Stimulated activated naive CD8-positive, alpha-beta T cell treated with anti-CD3 and anti-CD28 coated beads, Interleukin-15, amount 100 ng/mL, for 72 hours (primary cell): ENCODE measurements around the gene ZBTB24.

ENCODE experiments used
- ATAC-seq: fragments of 150-1000 bp; cut with Tn5 transposase; 2 replicates; pipeline ENCODE4 v1.10.0; 2021; ENCODE audit warnings: mild to moderate bottlenecking, moderate library complexity
- DNase-seq, 2 donors: peaks; one replicate each; pipeline ENCODE4 v3.0.0; 2021 to 2022
- H3K27ac Mint-ChIP-seq, 2 donors: one replicate each; pipeline ENCODE4 v1.8.0; 2022; ENCODE audit warnings: mild to moderate bottlenecking in 2 of 2, mixed read lengths in 2 of 2, moderate library complexity in 2 of 2
- H3K27me3 Mint-ChIP-seq: one replicate; pipeline ENCODE4 v1.8.0; 2022; ENCODE audit warnings: mixed read lengths
- H3K4me1 Mint-ChIP-seq: one replicate; pipeline ENCODE4 v1.8.0; 2022; ENCODE audit warnings: mild to moderate bottlenecking, mixed read lengths
- H3K4me3 Mint-ChIP-seq, 2 donors: one replicate each; pipeline ENCODE4 v1.8.0; 2022; ENCODE audit warnings: mild to moderate bottlenecking in 2 of 2, mixed read lengths in 2 of 2, moderate library complexity in 1 of 2
- H3K9me3 Mint-ChIP-seq, 2 donors: one replicate each; pipeline ENCODE4 v1.8.0; 2022; ENCODE audit warnings: mixed read lengths in 2 of 2

The ZBTB24 gene

GRCh38 chr6:109436041-109436440 is 47.0 kb downstream of the ZBTB24 start:
- Mint-ChIP-seq H3K4me1 (peaks cover under 1% of the 10 kb centered on the region), H3K9me3 (no peaks in the 10 kb centered on the region), H3K27ac (no peak overlapping the region), H3K27me3 (no peaks in the 10 kb centered on the region), H3K4me3 (no peak overlapping the region)
- ATAC-seq (no peak), DNase-seq (no peak)

DNA sequence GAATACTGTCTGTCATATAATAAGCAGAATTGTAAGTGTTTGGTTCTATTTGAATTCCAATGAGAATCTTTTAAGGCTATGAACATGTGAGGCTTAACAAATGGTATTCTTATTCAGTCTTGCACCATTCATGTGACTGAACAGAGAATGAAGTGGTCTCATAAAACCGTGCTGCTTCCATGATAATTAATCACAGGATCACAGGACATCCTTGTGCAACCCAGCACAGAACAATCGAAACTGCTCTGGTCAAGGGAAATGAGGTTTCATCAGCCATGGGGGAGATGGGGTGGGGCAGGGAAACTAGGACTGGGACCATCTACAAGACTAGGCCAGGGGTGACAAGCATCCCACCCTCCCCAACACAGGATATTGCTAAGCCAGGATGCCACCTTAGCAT is 48.6 kb downstream of the ZBTB24 start:
- peaks cover under 1% of the 10 kb centered on the region for H3K27me3 Mint-ChIP-seq
- no peaks in the 10 kb centered on the region for H3K9me3 Mint-ChIP-seq
- ATAC-seq, result no peak
- no peaks in the 10 kb centered on the region for H3K4me1 Mint-ChIP-seq
- no peak overlapping the region for H3K27ac Mint-ChIP-seq
- no peak for DNase-seq
- H3K4me3 Mint-ChIP-seq, result no peak overlapping the region

DNA sequence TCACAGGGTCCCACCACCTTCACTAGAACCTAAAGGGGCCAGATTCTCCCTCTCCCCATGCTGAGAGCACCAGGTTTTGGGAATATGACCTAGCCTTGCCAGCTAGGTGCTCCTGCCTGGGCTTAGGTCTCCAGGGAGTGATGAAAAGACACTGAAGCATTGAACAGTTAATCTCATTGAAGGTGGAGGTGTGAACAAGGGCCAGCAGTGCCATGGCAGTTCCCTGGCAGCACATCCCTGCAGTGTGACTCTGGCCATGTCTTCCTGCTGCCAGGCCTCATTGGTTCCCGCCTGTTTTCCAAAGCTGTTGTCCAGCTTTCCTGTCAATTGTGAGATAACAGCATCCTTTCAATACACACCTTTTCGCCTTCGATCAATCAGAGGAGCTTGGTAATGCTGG is 53.5 kb downstream of the ZBTB24 start:
- peaks cover 8% of the 10 kb centered on the region for H3K27me3 Mint-ChIP-seq
- no peak overlapping the region for H3K4me3 Mint-ChIP-seq
- peaks cover 5% of the 10 kb centered on the region for H3K4me1 Mint-ChIP-seq
- no peaks in the 10 kb centered on the region for H3K9me3 Mint-ChIP-seq
- H3K27ac Mint-ChIP-seq, result peak overlapping the region in 1 of 2 donors; percentile 3
- ATAC-seq (no peak), DNase-seq (no peak)

GRCh38 chr6:109428889-109429477 is 54.0 kb downstream of the ZBTB24 start:
- Mint-ChIP-seq H3K27ac (no peak overlapping the region), H3K4me1 (peaks cover 5% of the 10 kb centered on the region), H3K4me3 (no peak overlapping the region), H3K27me3 (peaks cover 8% of the 10 kb centered on the region), H3K9me3 (no peaks in the 10 kb centered on the region)
- no peak for DNase-seq
- ATAC-seq, result no peak

- ATAC-seq, result no peak
- Mint-ChIP-seq H3K4me3 (no peak overlapping the region), H3K27ac (peak overlapping the region in 1 of 2 donors; percentile 6)
These were observed 58.1 kb downstream of the ZBTB24 start for GRCh38 chr6:109424946-109425345.

DNA sequence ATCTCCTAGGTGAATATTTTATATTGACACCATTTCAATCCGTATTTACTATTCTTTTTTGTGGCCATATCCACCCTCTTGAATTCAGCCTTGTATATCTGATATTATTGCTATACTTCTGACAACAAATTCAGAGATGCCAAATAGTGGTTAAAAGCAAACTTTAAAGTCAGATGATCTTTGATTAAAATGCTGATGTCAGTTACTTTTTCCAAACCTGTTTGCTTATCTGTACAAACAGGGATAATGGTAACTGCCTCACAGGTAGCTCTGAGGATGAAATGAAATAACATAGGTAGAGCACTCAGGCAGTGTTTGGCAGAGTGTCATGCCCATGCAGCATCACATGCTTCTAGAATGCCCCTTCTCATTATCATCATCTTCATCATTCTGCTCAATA is 61.8 kb downstream of the ZBTB24 start:
- Mint-ChIP-seq H3K4me1 (peaks cover 5% of the 10 kb centered on the region), H3K9me3 (no peaks in the 10 kb centered on the region), H3K27ac (no peak overlapping the region), H3K4me3 (no peak overlapping the region), H3K27me3 (no peaks in the 10 kb centered on the region)
- no peak for ATAC-seq
- DNase-seq, result no peak

More at GRCh38 chr6:109424946-109425345, 58.1 kb downstream of the ZBTB24 start:
- Mint-ChIP-seq H3K9me3 (no peaks in the 10 kb centered on the region), H3K4me1 (peaks cover 5% of the 10 kb centered on the region), H3K27me3 (peaks cover 8% of the 10 kb centered on the region)
- DNase-seq, result no peak

- no peaks in the 10 kb centered on the region for H3K27me3 Mint-ChIP-seq
- H3K27ac Mint-ChIP-seq, result peak overlapping the region in 1 of 2 donors; percentile 25
- DNase-seq, result no peak
- no peaks in the 10 kb centered on the region for H3K9me3 Mint-ChIP-seq
- H3K4me3 Mint-ChIP-seq, result no peak overlapping the region
- no peak for ATAC-seq
- peaks cover 5% of the 10 kb centered on the region for H3K4me1 Mint-ChIP-seq
These were observed 62.3 kb downstream of the ZBTB24 start for GRCh38 chr6:109420751-109421150.

GRCh38 chr6:109417646-109418045 is 65.4 kb downstream of the ZBTB24 start:
- Mint-ChIP-seq H3K9me3 (peaks cover 0 to 6% of the 10 kb centered on the region in 2 donors), H3K27ac (no peak overlapping the region), H3K4me1 (no peaks in the 10 kb centered on the region), H3K27me3 (no peaks in the 10 kb centered on the region), H3K4me3 (no peak overlapping the region)
- DNase-seq (no peak), ATAC-seq (no peak)
